Testis (tissue), 3 donors: ENCODE data around the gene MYO1E. TPM values are rescaled to one million over a fixed set of nuclear protein-coding genes. Genes with fewer than 3 reads are reported as not detected.

Experiments
- DNase-seq: peaks from one replicate; pipeline ENCODE4 v3.0.0-alpha.2; 2019
- H3K27ac ChIP-seq, 2 donors: fragments of 200-600 bp; sonication (generic); one replicate each; pipeline ENCODE4 v1.5.1; 2019
- H3K27me3 ChIP-seq: fragments of 200-600 bp; sonication (generic); one replicate; pipeline ENCODE4 v1.5.1; 2019
- H3K36me3 ChIP-seq: fragments of 200-600 bp; sonication (generic); one replicate; pipeline ENCODE4 v1.5.1; 2017; ENCODE audit warnings: low read depth; ENCODE audit errors: missing control alignments
- H3K4me1 ChIP-seq: fragments of 200-600 bp; sonication (generic); one replicate; pipeline ENCODE4 v1.5.1; 2019
- H3K4me3 ChIP-seq, 2 donors: fragments of 200-600 bp; sonication (generic); one replicate each; pipeline ENCODE4 v1.5.1; 2017 to 2019
- H3K9me3 ChIP-seq: fragments of 200-600 bp; sonication (generic); one replicate; pipeline ENCODE4 v1.5.1; 2017
- CTCF ChIP-seq, 3 experiments: fragments of 450-650 bp in 2 of 3; fragments of 200-600 bp in 1 of 3; sonication (generic) in 1 of 3; IDR thresholded peaks; one replicate each; pipeline ENCODE4 v1.5.1; 2016 to 2019; ENCODE audit warnings: antibody characterized with exemption in 3 of 3, mild to moderate bottlenecking in 2 of 3, moderate library complexity in 1 of 3
- POLR2A ChIP-seq: fragments of 450-650 bp; IDR thresholded peaks from one replicate; pipeline ENCODE4 v1.6.1; 2017; ENCODE audit warnings: antibody characterized with exemption, mild to moderate bottlenecking, moderate library complexity
- WGBS, 2 donors: methylation state at CpG; one replicate each; pipeline ENCODE4 v1.1.5; 2018; 5-methylcytosine and 5-hydroxymethylcytosine counted together
- intact Hi-C: fragments of 100-400 bp; cut with DNase I; formaldehyde crosslinking; loops from one replicate; pipeline ENCODE4 v1.15.1; 2023; ENCODE audit warnings: low total_unique reads
- polyA plus RNA-seq: library from polyadenylated mRNA; stranded (reverse); fragments of 350-450 nt; fragmentation: Illumina TruSeq; extraction: RNeasy Lipid Tissue Mini Kit (QIAGEN cat#74804); gene quantifications from one replicate; pipeline ENCODE4 v1.2.3, GENCODE V29; 2014; ENCODE audit warnings: low read depth, low replicate concordance; ENCODE audit not compliant: insufficient read depth
- total RNA-seq, 2 donors: library from RNA; depleted of rRNA; stranded (reverse); fragments of >200 nt; gene quantifications; one replicate each; pipeline ENCODE4 v1.2.3, GENCODE V29; 2016

MYO1E gene
- total and polyA plus RNA-seq, 3 donors from 2014 or later, result 14.3 to 23.4 (median 22.5) TPM

- intact Hi-C loops, result no loop called here
- no peak for DNase-seq
- H3K4me1 ChIP-seq, result no peaks in the 10 kb centered on the region
- TF ChIP-seq CTCF (IDR thresholded peaks at IDR 0.05) (no peak), POLR2A (no peak)
- no peaks in the 10 kb centered on the region for H3K27me3 ChIP-seq
- 93% methylated on average over 5 of the region's 5 CpGs for whole genome bisulfite sequencing, 2 donors
- H3K27ac ChIP-seq, result no peak overlapping the region
- H3K36me3 ChIP-seq, result no peaks in the 10 kb centered on the region
- H3K4me3 ChIP-seq, result no peak overlapping the region
- no peaks in the 10 kb centered on the region for H3K9me3 ChIP-seq
These were observed 113.3 kb downstream of the MYO1E start for GRCh38 chr15:59259137-59259943.

GRCh38 chr15:59258317-59258716, 114.4 kb downstream of the MYO1E start:
- Histone ChIP-seq H3K27me3 (no peaks in the 10 kb centered on the region), H3K4me3 (no peak overlapping the region), H3K9me3 (no peaks in the 10 kb centered on the region), H3K4me1 (no peaks in the 10 kb centered on the region), H3K27ac (no peak overlapping the region), H3K36me3 (no peaks in the 10 kb centered on the region)
- 63 to 70% methylated on average over 4 of the region's 4 CpGs for WGBS, 2 donors
- intact Hi-C loops, result no loop called here
- no peak for DNase-seq
- TF ChIP-seq POLR2A, result no peak
- TF ChIP-seq CTCF (IDR thresholded peaks at IDR 0.05), result no peak

GRCh38 chr15:59257140-59257539, 115.5 kb downstream of the MYO1E start:
- H3K36me3 ChIP-seq, result no peaks in the 10 kb centered on the region

GRCh38 chr15:59256482-59256881, 116.2 kb downstream of the MYO1E start:
- Histone ChIP-seq H3K27me3 (no peaks in the 10 kb centered on the region), H3K9me3 (no peaks in the 10 kb centered on the region), H3K27ac (no peak overlapping the region), H3K4me3 (no peak overlapping the region), H3K4me1 (no peaks in the 10 kb centered on the region), H3K36me3 (no peaks in the 10 kb centered on the region)
- no peak for DNase-seq
- 83% methylated on average over 8 of the region's 8 CpGs for WGBS, 2 donors
- intact Hi-C loops, result no loop called here
- TF ChIP-seq POLR2A (no peak), CTCF (IDR thresholded peaks at IDR 0.05) (no peak)

More at GRCh38 chr15:59257140-59257539, 115.5 kb downstream of the MYO1E start:
- 73 to 74% methylated on average over 4 of the region's 4 CpGs for WGBS, 2 donors
- H3K9me3 ChIP-seq, result no peaks in the 10 kb centered on the region
- no peak for DNase-seq
- H3K4me3 ChIP-seq, result no peak overlapping the region
- H3K27ac ChIP-seq, result no peak overlapping the region
- no peaks in the 10 kb centered on the region for H3K4me1 ChIP-seq
- TF ChIP-seq POLR2A, result no peak
- intact Hi-C loops, result no loop called here
- no peaks in the 10 kb centered on the region for H3K27me3 ChIP-seq

- DNase-seq, result no peak
- Histone ChIP-seq H3K27ac (no peak overlapping the region), H3K9me3 (no peaks in the 10 kb centered on the region), H3K4me1 (no peaks in the 10 kb centered on the region), H3K27me3 (no peaks in the 10 kb centered on the region), H3K36me3 (no peaks in the 10 kb centered on the region), H3K4me3 (no peak overlapping the region)
- TF ChIP-seq CTCF (IDR thresholded peaks at IDR 0.05) (no peak), POLR2A (no peak)
- WGBS, 2 donors, result 88 to 97% methylated on average over 7 of the region's 7 CpGs
- intact Hi-C loops, result no loop called here
These were observed 116.9 kb downstream of the MYO1E start for GRCh38 chr15:59255680-59256336.
